Endothelial cell of umbilical vein (primary cell): ENCODE data around the gene POMP. TPM values are rescaled to one million over a fixed set of nuclear protein-coding genes. Genes with fewer than 3 reads are reported as not detected.

Experiments
- BruUV-seq: library from RNA; stranded (reverse); fragments of 400-500 nt; replicated peaks from 2 replicates; lab custom pipeline; 2021; lab: Mats Ljungman, UMichigan
- CTCF ChIA-PET: fragments of 300-600, 350-600 bp; sonication (Branson Sonifier 250); formaldehyde crosslinking; loops from one replicate; lab custom pipeline; 2021; ENCODE audit warnings: antibody characterized with exemption, inconsistent platforms; lab: Charles Lee
- POLR2A ChIA-PET: fragments of 300-600, 350-600 bp; sonication (Branson Sonifier 250); formaldehyde crosslinking; loops from one replicate; lab custom pipeline; 2021; ENCODE audit warnings: antibody characterized with exemption, inconsistent platforms; lab: Charles Lee
- DNase-seq: peaks from one replicate; pipeline ENCODE4 v3.0.0-alpha.2; 2011; ENCODE audit warnings: low read depth, low spot score
- FAIRE-seq: peaks from 2 replicates; lab custom pipeline; 2011; peaks lifted over from hg19 to GRCh38; lab: Jason Lieb, UNC
- H2AFZ ChIP-seq: 2 replicates; pipeline ENCODE4 v1.6.0; 2012; ENCODE audit warnings: low read depth, low read length, control low read depth, inconsistent platforms
- H3K27ac ChIP-seq: 2 replicates; pipeline ENCODE4 v1.5.1; 2011; ENCODE audit warnings: low read depth, mild to moderate bottlenecking, control low read depth, low read length, moderate library complexity; ENCODE audit not compliant: insufficient read depth
- H3K27me3 ChIP-seq, 2 experiments: 2 replicates each; pipeline versions ENCODE4 v1.6.0 to v1.6.1; 2011; ENCODE audit warnings: low read length in 2 of 2, mixed read lengths in 1 of 2; ENCODE audit not compliant: control insufficient read depth in 2 of 2, insufficient read depth in 2 of 2
- H3K36me3 ChIP-seq, 2 experiments: 2 replicates in 1 of 2; 3 replicates in 1 of 2; pipeline ENCODE4 v1.5.1; 2011; ENCODE audit warnings: low read length in 2 of 2, mild to moderate bottlenecking in 1 of 2, moderate library complexity in 1 of 2; ENCODE audit not compliant: control insufficient read depth in 2 of 2, insufficient read depth in 2 of 2; ENCODE audit errors: extremely low read depth in 1 of 2
- H3K4me1 ChIP-seq: 3 replicates; pipeline ENCODE4 v1.5.1; 2011; ENCODE audit warnings: mild to moderate bottlenecking, low read length; ENCODE audit not compliant: control insufficient read depth, insufficient read depth; ENCODE audit errors: extremely low read depth
- H3K4me2 ChIP-seq: 2 replicates; pipeline ENCODE4 v1.6.1; 2011; ENCODE audit warnings: low read length, control low read depth, mixed read lengths; ENCODE audit not compliant: insufficient read depth
- H3K4me3 ChIP-seq, 3 experiments: fragments of 200-600 bp in 1 of 3; sonication (generic), shearing (Covaris generic) in 1 of 3; replicated peaks in 1 of 3; 2 replicates each; pipeline ENCODE4 v1.5.1; 2011 to 2016; ENCODE audit warnings: control low read depth in 3 of 3, low read length in 3 of 3, mild to moderate bottlenecking in 2 of 3, inconsistent platforms in 1 of 3, low read depth in 1 of 3, moderate library complexity in 1 of 3; ENCODE audit not compliant: insufficient read depth in 1 of 3
- H3K79me2 ChIP-seq: 2 replicates; pipeline ENCODE4 v1.6.0; 2012; ENCODE audit warnings: low read length, inconsistent platforms; ENCODE audit not compliant: control insufficient read depth, insufficient read depth
- H3K9ac ChIP-seq: replicated peaks from 2 replicates; pipeline ENCODE3; 2011; ENCODE audit warnings: low read length, control low read depth; ENCODE audit not compliant: insufficient read depth; ENCODE audit errors: extremely low read depth
- H3K9me1 ChIP-seq: replicated peaks from 3 replicates; pipeline ENCODE4 v1.6.0; 2011; ENCODE audit warnings: mild to moderate bottlenecking, low read length; ENCODE audit not compliant: control insufficient read depth, insufficient read depth; ENCODE audit errors: extremely low read depth
- H3K9me3 ChIP-seq: replicated peaks from 2 replicates; pipeline ENCODE4 v1.5.1; 2012; ENCODE audit warnings: low read length, inconsistent platforms; ENCODE audit not compliant: control insufficient read depth, insufficient read depth
- H4K20me1 ChIP-seq: replicated peaks from 2 replicates; pipeline ENCODE3; 2011; ENCODE audit warnings: mild to moderate bottlenecking, low read length; ENCODE audit not compliant: control insufficient read depth, insufficient read depth; ENCODE audit errors: extremely low read depth
- CTCF ChIP-seq, 2 donors: IDR thresholded peaks; 1 replicate in 1 of 2; 2 replicates in 1 of 2; pipeline ENCODE4 v1.5.1; 2011; ENCODE audit warnings: low read length in 2 of 2, mild to moderate bottlenecking in 2 of 2, moderate library complexity in 2 of 2, control low read depth in 1 of 2, inconsistent platforms in 1 of 2, low read depth in 1 of 2; ENCODE audit not compliant: insufficient read depth in 1 of 2; ENCODE audit errors: extremely low read depth in 1 of 2
- FOS ChIP-seq: IDR thresholded peaks from 2 replicates; pipeline ENCODE4 v1.6.1; 2011; ENCODE audit warnings: mild to moderate bottlenecking, low read length, moderate library complexity, borderline replicate concordance; ENCODE audit not compliant: insufficient read depth
- GATA2 ChIP-seq: IDR thresholded peaks from 2 replicates; pipeline ENCODE4 v1.7.0; 2011; ENCODE audit warnings: low read depth, mild to moderate bottlenecking, moderate library complexity, mixed read lengths, low read length; ENCODE audit not compliant: insufficient read length, insufficient read depth
- MYC ChIP-seq: IDR thresholded peaks from one replicate; pipeline ENCODE4 v1.6.1; 2011; ENCODE audit warnings: mild to moderate bottlenecking, low read depth, low read length
- POLR2A ChIP-seq: IDR thresholded peaks from 2 replicates; pipeline ENCODE4 v1.6.1; 2012; ENCODE audit warnings: low read depth, mild to moderate bottlenecking, control low read depth, low read length
- POLR2AphosphoS5 ChIP-seq: IDR thresholded peaks from 2 replicates; pipeline ENCODE4 v1.6.1; 2012; ENCODE audit warnings: low read depth, mild to moderate bottlenecking, control low read depth, low read length, moderate library complexity; ENCODE audit not compliant: insufficient read depth
- dilution Hi-C: fragments of 300-500 bp; cut with MboI; formaldehyde crosslinking; loops from one replicate; pipeline ENCODE4 v1.15.0; 2019; ENCODE audit warnings: low sequenced_read_pairs; ENCODE audit not compliant: extremely low pct_ligation_motif_present
- intact Hi-C: fragments of 100-400 bp; cut with micrococcal nuclease; formaldehyde crosslinking; loops from one replicate; pipeline ENCODE4 v1.10.0; 2022
- polyA plus RNA-seq, 4 experiments: library from polyadenylated mRNA; depleted of rRNA in 3 of 4; stranded (reverse) in 3 of 4; unstranded in 1 of 4; fragments of >200 nt; gene quantifications; 2 replicates each; pipeline versions ENCODE4 v1.2.1 to v1.2.3, GENCODE V29; 2011 to 2012; ENCODE audit warnings: missing spikeins in 1 of 4
- total RNA-seq: library from RNA; stranded (reverse); gene quantifications from 2 replicates; pipeline ENCODE4 v1.2.3, GENCODE V29; 2021

The POMP gene
- total and polyA plus RNA-seq, 2 donors (not counting 3 experiments of a cell fraction or from before 2014, with no cell fraction given): 27.0 to 88.9 TPM

DNA sequence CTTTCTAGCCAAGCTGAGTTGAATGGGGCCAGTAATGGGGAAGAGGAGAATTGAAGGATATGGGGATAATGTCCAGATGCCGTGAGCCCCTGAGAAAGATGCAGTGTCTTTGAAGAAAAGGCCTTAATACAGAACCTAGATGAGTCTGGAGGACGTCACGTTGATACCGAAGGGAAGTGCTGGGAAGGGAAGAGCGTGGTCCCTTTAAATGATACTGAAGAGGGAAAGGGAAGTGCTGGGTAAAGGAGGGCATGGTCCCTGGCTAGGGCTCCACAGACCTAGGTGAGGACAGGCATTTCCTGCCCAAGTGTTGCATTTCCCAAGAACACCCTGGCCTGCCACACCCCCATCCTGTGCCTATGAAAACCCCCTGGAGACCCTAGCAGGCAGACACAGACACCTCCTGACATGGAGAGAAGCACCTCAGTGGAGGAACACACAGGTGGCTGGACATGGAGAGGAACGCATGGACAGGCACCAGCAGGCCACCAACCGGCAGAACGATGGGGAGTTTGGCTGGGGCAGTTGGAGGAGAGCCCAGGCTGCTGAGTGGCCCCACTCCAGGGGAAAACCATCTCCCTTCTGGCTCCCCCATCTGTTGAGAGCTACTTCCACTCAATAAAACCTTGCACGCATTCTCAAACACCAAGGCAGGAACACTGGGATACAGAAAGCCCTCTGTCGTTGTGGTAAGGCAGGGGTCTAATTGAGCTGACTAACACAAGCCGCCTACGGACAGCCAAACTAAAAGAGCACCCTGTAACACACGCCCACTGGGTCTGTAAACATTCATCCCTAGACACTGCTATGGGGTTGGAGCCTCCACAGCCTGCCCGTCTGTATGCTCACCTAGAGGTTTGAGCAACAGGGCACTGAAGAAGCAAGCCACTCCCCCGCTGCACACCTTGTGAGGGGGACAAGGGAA lies 34.9 kb upstream of the POMP start:
- ChIA-PET CTCF (no interaction called here), POLR2A (no interaction called here)
- dilution Hi-C loops (no loop called here), intact Hi-C loops (no loop called here)
- Histone ChIP-seq H3K36me3 (no peaks in the 10 kb centered on the region), H3K79me2 (no peaks in the 10 kb centered on the region), H2AFZ (no peak overlapping the region), H3K9ac (no peak overlapping the region), H3K4me2 (no peak overlapping the region), H3K27me3 (no peaks in the 10 kb centered on the region), H3K4me3 (no peak overlapping the region), H3K9me1 (no peaks in the 10 kb centered on the region), H3K9me3 (no peaks in the 10 kb centered on the region), H4K20me1 (no peaks in the 10 kb centered on the region), H3K4me1 (no peaks in the 10 kb centered on the region), H3K27ac (no peak overlapping the region)
- DNase-seq: no peak
- no peak for TF ChIP-seq POLR2A
- no peak for TF ChIP-seq FOS
- TF ChIP-seq CTCF (IDR thresholded peaks at IDR 0.05; ENCODE audit: extremely low read depth in 1 of 2, insufficient read depth in 1 of 2, low read depth in 1 of 2, low read length in 2 of 2): no peak
- no peak for TF ChIP-seq MYC
- no peak for TF ChIP-seq POLR2AphosphoS5
- no peak for TF ChIP-seq GATA2
- no TSS peak for BruUV-seq
- no peak for FAIRE-seq
